HFFc6 (cell line): ENCODE data around the gene KCNJ14. TPM values are rescaled to one million over a fixed set of nuclear protein-coding genes. Genes with fewer than 3 reads are reported as not detected.

ENCODE experiments used
- DNase-seq: peaks from one replicate; pipeline ENCODE4 v3.0.0-alpha.2; 2018
- H3K27ac Mint-ChIP-seq: 2 replicates; pipeline ENCODE4 v1.8.0; 2020; ENCODE audit warnings: mild to moderate bottlenecking, mixed read lengths
- H3K27me3 Mint-ChIP-seq: 2 replicates; pipeline ENCODE4 v1.8.0; 2021; ENCODE audit warnings: mild to moderate bottlenecking, moderate library complexity, mixed read lengths; ENCODE audit not compliant: insufficient read depth
- H3K36me3 Mint-ChIP-seq: 2 replicates; pipeline ENCODE4 v1.8.0; 2021; ENCODE audit warnings: low read depth, mixed read lengths
- H3K4me1 Mint-ChIP-seq: 2 replicates; pipeline ENCODE4 v1.8.0; 2020; ENCODE audit warnings: low read depth, mixed read lengths
- H3K4me3 Mint-ChIP-seq: 2 replicates; pipeline ENCODE4 v1.8.0; 2020; ENCODE audit warnings: mild to moderate bottlenecking, moderate library complexity, mixed read lengths
- H3K9me3 Mint-ChIP-seq: 2 replicates; pipeline ENCODE4 v1.8.0; 2020; ENCODE audit warnings: mild to moderate bottlenecking, mixed read lengths
- CTCF ChIP-seq: fragments of 200-600 bp; sonication (generic); IDR thresholded peaks from 2 replicates; pipeline ENCODE4 v1.5.0; 2021; ENCODE audit warnings: antibody characterized with exemption, mild to moderate bottlenecking
- total RNA-seq, 6 experiments: library from RNA; stranded (reverse); fragmentation: NEBNext Ultra II Directional; extraction: Animal tissue kit (Norgen Biotek cat#: 25700); gene quantifications; 2 replicates in 1 of 6; 3 replicates in 5 of 6; pipeline ENCODE4 v1.2.3, GENCODE V29; 2021

KCNJ14 gene
- total RNA-seq, 6 experiments from 2014 or later, result 0.33 to 0.90 (median 0.51) TPM

DNA sequence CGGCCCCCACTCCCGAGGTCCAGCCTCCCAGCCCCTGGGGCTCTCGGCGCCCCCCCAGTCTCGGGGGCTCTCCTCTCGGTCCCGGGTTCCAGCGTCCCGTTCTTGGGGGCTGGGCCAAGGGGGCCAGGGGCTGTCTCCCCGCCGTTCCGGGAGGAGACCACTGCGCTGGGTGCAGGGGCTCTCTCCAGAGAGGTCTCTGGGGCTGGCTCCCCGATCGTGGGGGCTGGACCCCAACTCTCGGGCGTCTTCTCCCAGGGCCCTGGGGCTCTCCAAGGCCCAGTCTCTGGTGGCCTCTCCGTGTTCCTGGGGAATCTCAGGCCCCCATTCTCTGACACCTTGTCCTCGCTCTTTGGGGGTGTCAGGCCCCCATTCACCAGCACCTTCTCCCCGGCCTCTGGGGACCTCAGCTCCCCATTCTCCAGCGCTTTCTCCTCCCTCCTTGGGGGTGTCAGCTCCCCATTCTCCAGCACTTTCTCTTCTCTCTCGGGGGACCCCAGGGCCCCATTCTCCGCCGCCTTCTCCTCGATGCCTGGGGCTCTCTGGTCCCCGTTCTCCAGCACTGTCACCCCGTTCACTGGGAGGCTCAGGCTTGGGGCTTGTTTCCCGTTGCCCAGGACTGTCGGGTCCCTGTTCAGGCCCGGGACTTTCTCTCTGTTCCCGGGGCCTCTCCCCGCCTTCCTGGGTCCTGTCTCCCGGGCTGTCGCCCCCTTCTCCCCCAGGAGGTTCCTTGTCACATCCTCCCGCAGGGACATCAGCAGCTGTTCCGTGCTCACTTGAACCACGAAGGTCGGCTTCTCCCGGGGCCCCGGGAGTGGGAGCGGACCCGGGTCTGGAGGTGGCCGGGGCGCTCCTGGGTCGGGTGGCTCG, 42.6 kb downstream of the KCNJ14 start:
- Mint-ChIP-seq H3K27ac (no peak overlapping the region), H3K4me3 (no peak overlapping the region), H3K9me3 (no peaks in the 10 kb centered on the region), H3K4me1 (peaks cover 6% of the 10 kb centered on the region; the same call in 1 of the 2 replicates), H3K27me3 (peaks cover 16% of the 10 kb centered on the region), H3K36me3 (no peaks in the 10 kb centered on the region)
- no peak for TF ChIP-seq CTCF
- no peak for DNase-seq

- Mint-ChIP-seq H3K4me1 (peaks cover 6% of the 10 kb centered on the region; the same call in 1 of the 2 replicates), H3K27ac (no peak overlapping the region), H3K27me3 (peaks cover 20% of the 10 kb centered on the region), H3K9me3 (no peaks in the 10 kb centered on the region), H3K36me3 (no peaks in the 10 kb centered on the region), H3K4me3 (no peak overlapping the region)
- TF ChIP-seq CTCF, result no peak
- no peak for DNase-seq
Observed at GRCh38 chr19:48498595-48499311, 43.4 kb downstream of the KCNJ14 start.

DNA sequence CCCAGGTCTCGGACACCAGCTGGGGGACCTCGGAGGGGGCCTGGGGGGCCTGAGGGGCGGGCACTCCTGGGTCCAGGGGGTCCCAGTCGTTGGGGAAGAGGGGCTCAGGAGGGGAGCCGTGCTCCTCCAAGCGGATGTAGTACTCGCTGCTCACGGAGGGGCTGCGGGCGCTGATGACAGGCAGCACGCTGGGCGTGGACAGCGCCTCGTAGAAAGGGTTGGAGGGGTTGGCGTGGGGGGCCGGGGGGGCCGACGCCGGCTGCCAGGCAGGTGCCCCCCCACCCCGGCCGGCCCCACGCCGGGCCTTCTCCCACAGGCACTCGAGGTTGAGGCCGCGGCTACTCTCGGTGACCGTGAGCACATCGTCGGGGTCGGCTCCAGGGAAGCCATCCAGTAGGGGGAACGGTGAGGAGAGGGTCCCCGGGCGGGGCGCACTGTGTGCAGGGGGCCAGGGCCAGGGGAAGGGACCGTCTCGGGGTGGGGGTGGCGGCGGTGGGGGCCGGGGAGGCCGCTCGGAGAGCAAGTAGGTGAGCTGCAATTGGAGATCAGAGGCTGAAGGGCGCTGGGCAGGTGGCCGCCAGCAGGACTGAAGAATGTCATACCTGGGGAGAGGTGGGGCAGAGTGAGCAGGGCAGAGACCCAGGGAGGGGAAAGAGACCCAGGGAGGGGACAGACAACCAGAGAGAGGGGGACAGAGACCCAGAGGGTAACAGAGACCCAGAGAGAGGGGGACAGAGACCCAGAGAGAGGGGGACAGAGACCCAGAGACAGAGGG, 44.1 kb downstream of the KCNJ14 start:
- H3K4me3 Mint-ChIP-seq, result no peak overlapping the region
- no peaks in the 10 kb centered on the region for H3K9me3 Mint-ChIP-seq
- H3K27me3 Mint-ChIP-seq, result peaks cover 23% of the 10 kb centered on the region
- H3K36me3 Mint-ChIP-seq, result no peaks in the 10 kb centered on the region
- no peak overlapping the region for H3K27ac Mint-ChIP-seq
- no peak for TF ChIP-seq CTCF
- peaks cover 6% of the 10 kb centered on the region; the same call in 1 of the 2 replicates for H3K4me1 Mint-ChIP-seq
- DNase-seq, result no peak

DNA sequence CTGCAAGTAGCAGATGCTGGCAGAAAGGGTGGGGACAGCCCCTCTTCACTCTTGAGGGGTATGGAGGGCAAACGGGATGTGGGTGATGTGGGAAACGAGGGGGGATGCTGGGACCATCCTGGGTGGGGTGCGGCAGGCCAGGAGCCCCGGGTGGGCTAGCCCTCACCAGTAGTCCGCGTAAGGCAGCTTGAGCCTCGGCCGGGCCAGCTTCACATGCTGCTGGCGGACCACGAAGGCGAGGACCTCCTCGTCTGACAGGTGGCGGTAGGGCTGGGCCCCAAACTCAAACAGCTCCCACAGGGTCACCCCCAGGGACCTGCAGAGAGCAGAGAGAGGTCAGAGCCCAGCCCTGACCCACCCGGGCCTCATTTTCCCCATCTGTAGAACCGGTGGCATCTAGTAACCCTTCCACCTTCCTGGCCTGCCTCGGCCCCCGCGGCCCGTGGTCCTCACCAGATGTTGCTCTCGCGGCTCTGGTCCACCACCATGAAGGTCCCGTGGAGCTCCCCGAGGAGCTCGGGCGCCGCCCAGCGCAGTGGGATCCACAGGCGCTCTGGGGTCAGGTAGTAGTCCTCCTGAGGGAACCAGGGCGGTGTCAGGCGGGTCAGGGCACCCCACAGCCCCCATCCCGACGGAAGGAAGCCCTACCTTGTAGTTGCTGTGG, 45.6 kb downstream of the KCNJ14 start:
- H3K27ac Mint-ChIP-seq, result no peak overlapping the region
- H3K4me3 Mint-ChIP-seq, result no peak overlapping the region
- H3K4me1 Mint-ChIP-seq, result no peaks in the 10 kb centered on the region
- DNase-seq, result no peak
- H3K9me3 Mint-ChIP-seq, result no peaks in the 10 kb centered on the region
- H3K36me3 Mint-ChIP-seq, result no peaks in the 10 kb centered on the region
- no peak for TF ChIP-seq CTCF
- peaks cover 20% of the 10 kb centered on the region for H3K27me3 Mint-ChIP-seq
